Caco-2 (cell line): ENCODE results near the gene APOBEC3F. TPM values are rescaled to one million over a fixed set of nuclear protein-coding genes. Genes with fewer than 3 reads are reported as not detected.

Experiments used
- BruUV-seq: library from RNA; stranded (reverse); fragments of 400-500 nt; replicated peaks from 2 replicates; lab custom pipeline; 2021; lab: Mats Ljungman, UMichigan
- CTCF ChIA-PET: fragments of 300-600 bp; sonication (Branson Sonifier 250); formaldehyde crosslinking; loops from one replicate; lab custom pipeline; 2022; ENCODE audit warnings: antibody characterized with exemption; lab: Charles Lee
- POLR2A ChIA-PET: fragments of 300-600 bp; sonication (Branson Sonifier 250); formaldehyde crosslinking; loops from one replicate; lab custom pipeline; 2022; ENCODE audit warnings: antibody characterized with exemption; lab: Charles Lee
- DNase-seq, 2 experiments: peaks; one replicate each; pipeline versions ENCODE4 v3.0.0 to v3.0.0-alpha.2; 2020 to 2022
- H3K27me3 ChIP-seq: replicated peaks from 2 replicates; pipeline ENCODE4 v1.6.0; 2011; ENCODE audit warnings: low read length; ENCODE audit not compliant: control insufficient read depth, insufficient read depth
- H3K36me3 ChIP-seq: 2 replicates; pipeline ENCODE4 v1.5.1; 2011; ENCODE audit warnings: low read length; ENCODE audit not compliant: control insufficient read depth, insufficient read depth
- H3K4me1 ChIP-seq: fragments of 250-450 bp; sonication (Bioruptor Pico); 2 replicates; pipeline ENCODE4 v1.5.1; 2020; ENCODE audit warnings: mild to moderate bottlenecking
- H3K4me3 ChIP-seq: 2 replicates; pipeline ENCODE4 v1.5.1; 2011; ENCODE audit warnings: low read depth, mild to moderate bottlenecking, control low read depth, low read length
- H3K9me3 ChIP-seq: fragments of 250-450 bp; sonication (Bioruptor Pico); 2 replicates; pipeline ENCODE4 v1.5.1; 2020; ENCODE audit warnings: mild to moderate bottlenecking, moderate library complexity
- H3K27ac Mint-ChIP-seq: one replicate; pipeline ENCODE4 v1.8.0; 2022; ENCODE audit warnings: mixed read lengths; ENCODE audit not compliant: unreplicated experiment
- H3K27me3 Mint-ChIP-seq: one replicate; pipeline ENCODE4 v1.8.0; 2022; ENCODE audit warnings: mixed read lengths; ENCODE audit not compliant: insufficient read depth, unreplicated experiment
- H3K36me3 Mint-ChIP-seq: one replicate; pipeline ENCODE4 v1.8.0; 2022; ENCODE audit warnings: mild to moderate bottlenecking, mixed read lengths; ENCODE audit not compliant: insufficient read depth, unreplicated experiment
- H3K4me1 Mint-ChIP-seq: one replicate; pipeline ENCODE4 v1.8.0; 2022; ENCODE audit warnings: low read depth, mixed read lengths; ENCODE audit not compliant: unreplicated experiment
- H3K4me3 Mint-ChIP-seq: one replicate; pipeline ENCODE4 v1.8.0; 2022; ENCODE audit warnings: mild to moderate bottlenecking, moderate library complexity, mixed read lengths; ENCODE audit not compliant: unreplicated experiment
- H3K9me3 Mint-ChIP-seq: one replicate; pipeline ENCODE4 v1.8.0; 2022; ENCODE audit warnings: mixed read lengths; ENCODE audit not compliant: unreplicated experiment
- intact Hi-C: fragments of 100-400 bp; cut with micrococcal nuclease; formaldehyde crosslinking; loops from one replicate; pipeline ENCODE4 v1.10.0; 2022; ENCODE audit not compliant: unreplicated experiment
- total RNA-seq: library from RNA; stranded (reverse); gene quantifications from 2 replicates; pipeline ENCODE4 v1.2.3, GENCODE V29; 2022
- TF ChIP-seq, protein P1 (sequence below), 2 experiments: fragments of 200-600 bp in 1 of 2; IDR thresholded peaks; 1 replicate in 1 of 2; 2 replicates in 1 of 2; pipeline versions ENCODE4 v1.5.1 to v1.8.0; 2011 to 2022; ENCODE audit warnings: antibody characterized with exemption in 1 of 2, control low read depth in 1 of 2, inconsistent platforms in 1 of 2, low read depth in 1 of 2, low read length in 1 of 2, mild to moderate bottlenecking in 1 of 2, moderate library complexity in 1 of 2; ENCODE audit not compliant: insufficient read depth in 1 of 2, severe bottlenecking in 1 of 2, unreplicated experiment in 1 of 2

Gene APOBEC3F
- total RNA-seq, 1 experiment from 2014 or later, result 7.8 TPM

DNA sequence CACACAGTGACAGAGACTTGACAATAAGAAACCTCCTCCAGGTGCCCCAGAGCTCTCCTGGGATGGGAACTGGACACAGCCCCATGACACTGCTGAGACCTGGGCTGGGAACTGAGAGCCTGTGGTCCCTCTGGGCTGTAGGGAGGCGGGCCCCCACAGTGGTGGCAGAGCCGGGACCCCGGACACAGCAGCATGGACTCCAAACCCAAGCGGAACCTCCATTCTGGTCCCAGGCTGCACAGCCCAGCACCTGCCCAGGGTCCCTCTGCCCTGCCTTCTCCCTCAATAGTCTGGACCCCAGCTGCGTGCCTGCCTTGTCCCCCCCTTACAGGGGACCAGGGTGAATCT lies 48.0 kb downstream of the APOBEC3F start:
- BruUV-seq, result no TSS peak
- no peak overlapping the region for H3K4me3 ChIP-seq
- Mint-ChIP-seq H3K9me3 (no peaks in the 10 kb centered on the region), H3K4me3 (no peak overlapping the region), H3K36me3 (no peaks in the 10 kb centered on the region), H3K27ac (no peak overlapping the region), H3K4me1 (peaks cover 7% of the 10 kb centered on the region), H3K27me3 (no peaks in the 10 kb centered on the region)
- DNase-seq, result no peak
- no peaks in the 10 kb centered on the region for H3K36me3 ChIP-seq
- POLR2A ChIA-PET, result no interaction called here
- H3K9me3 ChIP-seq, result no peaks in the 10 kb centered on the region
- intact Hi-C loops, result no loop called here
- no peaks in the 10 kb centered on the region for H3K4me1 ChIP-seq
- CTCF ChIA-PET, result no interaction called here
- TF ChIP-seq, protein P1, sequence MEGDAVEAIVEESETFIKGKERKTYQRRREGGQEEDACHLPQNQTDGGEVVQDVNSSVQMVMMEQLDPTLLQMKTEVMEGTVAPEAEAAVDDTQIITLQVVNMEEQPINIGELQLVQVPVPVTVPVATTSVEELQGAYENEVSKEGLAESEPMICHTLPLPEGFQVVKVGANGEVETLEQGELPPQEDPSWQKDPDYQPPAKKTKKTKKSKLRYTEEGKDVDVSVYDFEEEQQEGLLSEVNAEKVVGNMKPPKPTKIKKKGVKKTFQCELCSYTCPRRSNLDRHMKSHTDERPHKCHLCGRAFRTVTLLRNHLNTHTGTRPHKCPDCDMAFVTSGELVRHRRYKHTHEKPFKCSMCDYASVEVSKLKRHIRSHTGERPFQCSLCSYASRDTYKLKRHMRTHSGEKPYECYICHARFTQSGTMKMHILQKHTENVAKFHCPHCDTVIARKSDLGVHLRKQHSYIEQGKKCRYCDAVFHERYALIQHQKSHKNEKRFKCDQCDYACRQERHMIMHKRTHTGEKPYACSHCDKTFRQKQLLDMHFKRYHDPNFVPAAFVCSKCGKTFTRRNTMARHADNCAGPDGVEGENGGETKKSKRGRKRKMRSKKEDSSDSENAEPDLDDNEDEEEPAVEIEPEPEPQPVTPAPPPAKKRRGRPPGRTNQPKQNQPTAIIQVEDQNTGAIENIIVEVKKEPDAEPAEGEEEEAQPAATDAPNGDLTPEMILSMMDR (IDR thresholded peaks at IDR 0.05; ENCODE audit: insufficient read depth in 1 of 2, low read depth in 1 of 2, low read length in 1 of 2, severe bottlenecking in 1 of 2, unreplicated experiment in 1 of 2), result no peak
- no peaks in the 10 kb centered on the region for H3K27me3 ChIP-seq

DNA sequence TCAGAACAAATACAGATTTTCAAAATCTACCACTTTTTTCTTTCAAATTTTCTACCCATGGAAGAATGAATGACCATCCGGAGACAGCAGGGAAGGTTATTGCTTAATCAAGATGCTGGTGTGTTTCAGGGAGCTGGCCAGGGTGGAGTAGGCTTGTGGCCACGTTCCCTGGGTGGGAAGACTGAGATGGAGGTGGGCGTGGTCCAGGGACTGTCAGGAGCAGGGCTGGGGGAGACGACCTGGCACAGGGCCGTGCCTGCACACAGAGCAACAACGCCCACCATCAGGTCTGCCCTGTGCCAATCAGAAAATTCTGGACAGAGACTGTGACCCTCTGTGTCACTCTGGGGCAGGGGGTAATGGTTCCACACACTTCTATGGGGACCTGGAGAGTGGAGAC lies 49.3 kb downstream of the APOBEC3F start:
- intact Hi-C loops, result no loop called here
- Histone ChIP-seq H3K9me3 (no peaks in the 10 kb centered on the region), H3K27me3 (no peaks in the 10 kb centered on the region), H3K4me3 (no peak overlapping the region), H3K4me1 (no peaks in the 10 kb centered on the region), H3K36me3 (no peaks in the 10 kb centered on the region)
- no peak for DNase-seq
- no peak overlapping the region for H3K27ac Mint-ChIP-seq
- CTCF ChIA-PET, result no interaction called here
- no peak overlapping the region for H3K4me3 Mint-ChIP-seq
- BruUV-seq, result no TSS peak
- H3K9me3 Mint-ChIP-seq, result no peaks in the 10 kb centered on the region
- no peaks in the 10 kb centered on the region for H3K36me3 Mint-ChIP-seq
- POLR2A ChIA-PET, result no interaction called here
- peaks cover 7% of the 10 kb centered on the region for H3K4me1 Mint-ChIP-seq
- no peaks in the 10 kb centered on the region for H3K27me3 Mint-ChIP-seq
- TF ChIP-seq, protein P1 (IDR thresholded peaks at IDR 0.05; ENCODE audit: insufficient read depth in 1 of 2, low read depth in 1 of 2, low read length in 1 of 2, severe bottlenecking in 1 of 2, unreplicated experiment in 1 of 2), result no peak

DNA sequence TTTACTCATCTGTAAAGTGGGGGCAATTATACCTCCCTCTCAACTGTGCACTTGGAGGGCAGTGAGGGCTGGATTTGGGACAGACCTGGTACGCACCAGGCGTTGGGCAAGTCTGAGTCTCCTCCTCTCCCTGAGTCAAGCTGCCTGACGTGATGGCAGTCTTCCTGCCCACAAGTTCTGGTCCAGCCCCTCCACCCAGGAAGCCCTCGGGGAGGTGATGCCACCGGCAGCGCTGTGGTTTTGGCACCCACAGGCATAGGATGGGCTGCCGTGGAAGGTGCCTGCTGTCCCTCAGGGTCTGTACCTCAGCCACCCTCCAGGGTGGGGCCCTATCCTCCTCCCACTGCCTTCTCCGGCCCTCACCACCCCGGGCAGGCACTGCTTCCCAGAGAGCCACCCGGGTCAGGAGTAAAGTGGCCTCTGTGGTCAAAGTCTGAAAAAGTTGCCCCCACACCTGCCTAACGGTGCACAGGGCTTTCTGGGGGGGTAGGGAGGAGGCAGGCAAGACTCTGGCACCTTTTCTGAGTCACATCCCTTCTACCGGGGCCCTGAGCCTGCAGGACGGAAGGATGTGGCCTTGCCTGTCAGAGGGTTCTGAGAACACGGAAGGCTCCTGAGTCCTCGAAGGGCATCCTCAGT lies 49.9 kb downstream of the APOBEC3F start:
- intact Hi-C loops, result no loop called here
- Mint-ChIP-seq H3K36me3 (no peaks in the 10 kb centered on the region), H3K27ac (no peak overlapping the region), H3K9me3 (no peaks in the 10 kb centered on the region), H3K4me3 (no peak overlapping the region), H3K27me3 (no peaks in the 10 kb centered on the region), H3K4me1 (peaks cover 7% of the 10 kb centered on the region)
- Histone ChIP-seq H3K4me3 (no peak overlapping the region), H3K9me3 (no peaks in the 10 kb centered on the region), H3K27me3 (no peaks in the 10 kb centered on the region), H3K4me1 (no peaks in the 10 kb centered on the region), H3K36me3 (no peaks in the 10 kb centered on the region)
- TF ChIP-seq, protein P1 (IDR thresholded peaks at IDR 0.05; ENCODE audit: insufficient read depth in 1 of 2, low read depth in 1 of 2, low read length in 1 of 2, severe bottlenecking in 1 of 2, unreplicated experiment in 1 of 2), result no peak
- ChIA-PET POLR2A (no interaction called here), CTCF (no interaction called here)
- no TSS peak for BruUV-seq
- DNase-seq, result no peak
